SK-N-SH (cell line): ENCODE measurements around the gene KCNJ11. TPM values are rescaled to one million over a fixed set of nuclear protein-coding genes. Genes with fewer than 3 reads are reported as not detected.

Experiments used
- CTCF ChIA-PET: fragments of 300-600, 350-600 bp; formaldehyde crosslinking; extraction: SDS; loops from one replicate; lab custom pipeline; 2021; lab: Yijun Ruan, JAX
- POLR2A ChIA-PET: fragments of 350-600 bp; sonication (Branson Sonifier 250); formaldehyde crosslinking; extraction: SDS; loops from one replicate; lab custom pipeline; 2020; ENCODE audit warnings: antibody characterized with exemption, inconsistent platforms; lab: Yijun Ruan, JAX
- DNase-seq: peaks from one replicate; pipeline ENCODE4 v3.0.0; 2012
- H2AFZ ChIP-seq: fragments of 200-600 bp; sonication (generic); 2 replicates; pipeline ENCODE4 v1.8.1; 2016; ENCODE audit warnings: antibody characterized with exemption, mild to moderate bottlenecking, low read depth
- H3F3A ChIP-seq: fragments of 200-600 bp; sonication (generic); replicated peaks from 2 replicates; pipeline ENCODE3; 2016; ENCODE audit warnings: antibody characterized with exemption, mild to moderate bottlenecking; ENCODE audit not compliant: insufficient read depth
- H3K27ac ChIP-seq, 2 experiments: fragments of 200-500 bp in 1 of 2; fragments of 200-600 bp in 1 of 2; sonication (Bioruptor generic) in 1 of 2; sonication (generic), shearing (Covaris generic) in 1 of 2; 2 replicates each; pipeline versions ENCODE4 v1.5.1 to v1.6.1; 2014 to 2016; ENCODE audit warnings: low read depth in 2 of 2, inconsistent platforms in 1 of 2, low read length in 1 of 2, mild to moderate bottlenecking in 1 of 2, mixed read lengths in 1 of 2
- H3K27me3 ChIP-seq: fragments of 200-600 bp; sonication (generic), shearing (Covaris generic); 2 replicates; pipeline ENCODE4 v1.6.1; 2016; ENCODE audit warnings: mixed run types; ENCODE audit not compliant: insufficient read depth
- H3K36me3 ChIP-seq, 2 experiments: fragments of 200-500 bp in 1 of 2; fragments of 200-600 bp in 1 of 2; sonication (Bioruptor generic) in 1 of 2; sonication (generic) in 1 of 2; replicated peaks in 1 of 2; 2 replicates each; pipeline versions ENCODE3 to v1.5.1; 2014 to 2016; ENCODE audit warnings: low read length in 1 of 2, mild to moderate bottlenecking in 1 of 2; ENCODE audit not compliant: insufficient read depth in 2 of 2, control insufficient read depth in 1 of 2
- H3K4me1 ChIP-seq, 2 experiments: fragments of 200-500 bp in 1 of 2; fragments of 200-600 bp in 1 of 2; sonication (Bioruptor generic) in 1 of 2; sonication (generic), shearing (Covaris generic) in 1 of 2; 2 replicates each; pipeline versions ENCODE4 v1.5.1 to v1.6.1; 2014 to 2016; ENCODE audit warnings: low read depth in 1 of 2, low read length in 1 of 2, mixed run types in 1 of 2; ENCODE audit not compliant: insufficient read depth in 2 of 2, control insufficient read depth in 1 of 2
- H3K4me2 ChIP-seq: fragments of 200-600 bp; sonication (generic), shearing (Covaris generic); 2 replicates; pipeline ENCODE4 v1.6.1; 2017; ENCODE audit warnings: mixed run types
- H3K4me3 ChIP-seq, 2 experiments: fragments of 200-500 bp in 1 of 2; fragments of 200-600 bp in 1 of 2; sonication (Bioruptor generic) in 1 of 2; sonication (generic), shearing (Covaris generic) in 1 of 2; 2 replicates each; pipeline versions ENCODE4 v1.5.1 to v1.8.1; 2014 to 2016; ENCODE audit warnings: low read depth in 2 of 2, inconsistent platforms in 1 of 2, low read length in 1 of 2, mild to moderate bottlenecking in 1 of 2, mixed read lengths in 1 of 2, moderate library complexity in 1 of 2
- H3K79me2 ChIP-seq: fragments of 200-600 bp; sonication (generic); 2 replicates; pipeline ENCODE4 v1.8.1; 2017; ENCODE audit warnings: mild to moderate bottlenecking; ENCODE audit not compliant: insufficient read depth
- H3K9ac ChIP-seq: fragments of 200-600 bp; sonication (generic); 2 replicates; pipeline ENCODE4 v1.6.1; 2017; ENCODE audit warnings: mixed run types
- H3K9me2 ChIP-seq: fragments of 200-600 bp; sonication (generic); 2 replicates; pipeline ENCODE4 v1.6.1; 2017; ENCODE audit warnings: mixed run types
- H3K9me3 ChIP-seq: fragments of 200-600 bp; sonication (generic); 2 replicates; pipeline ENCODE4 v1.6.1; 2017; ENCODE audit warnings: mixed run types, mild to moderate bottlenecking, moderate library complexity
- H4K20me1 ChIP-seq: fragments of 200-600 bp; sonication (generic); 2 replicates; pipeline ENCODE4 v1.6.1; 2017; ENCODE audit warnings: mild to moderate bottlenecking, mixed run types; ENCODE audit not compliant: insufficient read depth
- FOSL2 ChIP-seq: IDR thresholded peaks from 2 replicates; pipeline ENCODE4 v1.4.0; 2012; ENCODE audit warnings: low read depth, mild to moderate bottlenecking, moderate library complexity, borderline replicate concordance
- FOXJ3 ChIP-seq: sonication (generic); formaldehyde crosslinking; IDR thresholded peaks from 2 replicates; pipeline ENCODE4 v1.5.1; 2020; ENCODE audit warnings: mild to moderate bottlenecking, missing genetic modification reagents
- FOXM1 ChIP-seq: IDR thresholded peaks from 2 replicates; pipeline ENCODE4 v1.4.0; 2012; ENCODE audit warnings: low read depth, mild to moderate bottlenecking
- GATA2 ChIP-seq: sonication (generic); formaldehyde crosslinking; IDR thresholded peaks from 2 replicates; pipeline ENCODE4 v1.5.0; 2020; ENCODE audit warnings: mild to moderate bottlenecking, missing genetic modification reagents
- MEF2A ChIP-seq: IDR thresholded peaks from 2 replicates; pipeline ENCODE4 v1.4.0; 2012; ENCODE audit warnings: low read depth, borderline replicate concordance
- NFIC ChIP-seq: IDR thresholded peaks from 2 replicates; pipeline ENCODE4 v1.4.0; 2012; ENCODE audit warnings: borderline replicate concordance
- NRF1 ChIP-seq: IDR thresholded peaks from 2 replicates; pipeline ENCODE4 v1.6.1; 2012; ENCODE audit warnings: low read depth, mild to moderate bottlenecking, low read length
- POLR2AphosphoS5 ChIP-seq: IDR thresholded peaks from 2 replicates; pipeline ENCODE4 v1.6.1; 2012; ENCODE audit warnings: low read depth, low read length
- RAD21 ChIP-seq: IDR thresholded peaks from 2 replicates; pipeline ENCODE4 v1.6.1; 2012; ENCODE audit warnings: mild to moderate bottlenecking, low read length
- RFX5 ChIP-seq: IDR thresholded peaks from 2 replicates; pipeline ENCODE4 v1.6.1; 2012; ENCODE audit warnings: mild to moderate bottlenecking, improper control_type of control experiment, low read length
- RXRA ChIP-seq: IDR thresholded peaks from 2 replicates; pipeline ENCODE4 v1.4.0; 2012; ENCODE audit warnings: low read depth, mild to moderate bottlenecking, borderline replicate concordance
- SIN3A ChIP-seq: IDR thresholded peaks from 2 replicates; pipeline ENCODE4 v1.6.1; 2012; ENCODE audit warnings: low read depth, mild to moderate bottlenecking, low read length, moderate library complexity, borderline replicate concordance
- TAF1 ChIP-seq: IDR thresholded peaks from 2 replicates; pipeline ENCODE4 v1.6.1; 2012; ENCODE audit warnings: low read depth, mild to moderate bottlenecking, low read length, moderate library complexity, borderline replicate concordance
- YY1 ChIP-seq: IDR thresholded peaks from 2 replicates; pipeline ENCODE4 v1.4.0; 2012; ENCODE audit warnings: low read depth, mild to moderate bottlenecking
- WGBS: methylation state at CpG from one replicate; pipeline ENCODE4 v1.1.6; 2017; ENCODE audit warnings: low lambda C conversion rate; 5-methylcytosine and 5-hydroxymethylcytosine counted together
- polyA plus RNA-seq, 3 experiments: library from polyadenylated mRNA; depleted of rRNA; stranded (reverse); fragments of >200 nt; gene quantifications; 2 replicates each; pipeline ENCODE4 v1.2.3, GENCODE V29; 2012
- TF ChIP-seq, protein P1 (sequence below): IDR thresholded peaks from 2 replicates; pipeline ENCODE4; 2012
- TF ChIP-seq, protein P2 (sequence below): fragments of 150-350 bp; IDR thresholded peaks from 2 replicates; pipeline ENCODE4 v1.6.1; 2016; ENCODE audit warnings: mild to moderate bottlenecking, low read depth, low read length
- TF ChIP-seq, protein P3 (sequence below): IDR thresholded peaks from 2 replicates; pipeline ENCODE4 v1.4.0; 2012; ENCODE audit warnings: low read depth, borderline replicate concordance
- TF ChIP-seq, protein P4 (sequence below): fragments of 150-350 bp; IDR thresholded peaks from 2 replicates; pipeline ENCODE4 v1.6.1; 2017; ENCODE audit warnings: antibody characterized with exemption, low read length, low read depth, borderline replicate concordance

The KCNJ11 gene
- polyA plus RNA-seq, 1 of the 3 experiments (the other 2 are of a cell fraction), result 0.23 TPM

DNA sequence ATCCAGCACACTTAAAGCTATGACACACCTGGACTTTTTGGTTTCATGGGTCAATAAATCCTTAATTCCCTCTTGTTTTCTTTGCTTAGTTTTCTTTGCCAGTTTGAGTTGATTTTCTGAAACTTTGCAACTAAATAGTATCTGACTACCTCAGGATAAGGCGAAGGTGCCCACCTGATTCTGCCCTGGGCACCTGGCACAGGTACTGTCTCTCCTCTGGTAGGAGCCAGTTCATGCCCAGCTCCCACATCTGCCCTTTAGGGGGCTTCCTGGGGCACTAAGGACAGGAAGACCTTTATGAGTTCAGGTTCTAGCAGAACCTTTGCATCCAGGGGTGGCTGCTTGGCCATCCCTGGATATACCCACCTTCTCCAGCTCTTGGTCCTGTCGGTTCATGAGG lies 19.6 kb upstream of the KCNJ11 start:
- Histone ChIP-seq H3K4me1 (peaks cover 0 to 16% of the 10 kb centered on the region in 2 experiments; a peak in 1 of 4 replicates), H3K27me3 (no peaks in the 10 kb centered on the region), H3K9me3 (no peaks in the 10 kb centered on the region), H4K20me1 (no peaks in the 10 kb centered on the region), H3K4me2 (no peak overlapping the region), H3K9me2 (no peaks in the 10 kb centered on the region), H3K36me3 (no peaks in the 10 kb centered on the region), H3K79me2 (no peaks in the 10 kb centered on the region), H3K27ac (no peak overlapping the region), H2AFZ (no peak overlapping the region), H3K4me3 (no peak overlapping the region), H3F3A (no peaks in the 10 kb centered on the region), H3K9ac (no peak overlapping the region)
- TF ChIP-seq FOXJ3 (CRISPR knock-in tag) (no peak), GATA2 (CRISPR knock-in tag) (no peak), FOXM1 (no peak), FOSL2 (no peak), YY1 (no peak), TAF1 (no peak), MEF2A (no peak), POLR2AphosphoS5 (no peak), NFIC (no peak), RXRA (no peak), NRF1 (no peak), RFX5 (no peak), SIN3A (no peak), RAD21 (no peak)
- TF ChIP-seq, protein P1, sequence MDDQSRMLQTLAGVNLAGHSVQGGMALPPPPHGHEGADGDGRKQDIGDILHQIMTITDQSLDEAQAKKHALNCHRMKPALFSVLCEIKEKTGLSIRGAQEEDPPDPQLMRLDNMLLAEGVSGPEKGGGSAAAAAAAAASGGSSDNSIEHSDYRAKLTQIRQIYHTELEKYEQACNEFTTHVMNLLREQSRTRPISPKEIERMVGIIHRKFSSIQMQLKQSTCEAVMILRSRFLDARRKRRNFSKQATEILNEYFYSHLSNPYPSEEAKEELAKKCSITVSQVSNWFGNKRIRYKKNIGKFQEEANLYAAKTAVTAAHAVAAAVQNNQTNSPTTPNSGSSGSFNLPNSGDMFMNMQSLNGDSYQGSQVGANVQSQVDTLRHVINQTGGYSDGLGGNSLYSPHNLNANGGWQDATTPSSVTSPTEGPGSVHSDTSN, result no peak
- TF ChIP-seq, protein P2, sequence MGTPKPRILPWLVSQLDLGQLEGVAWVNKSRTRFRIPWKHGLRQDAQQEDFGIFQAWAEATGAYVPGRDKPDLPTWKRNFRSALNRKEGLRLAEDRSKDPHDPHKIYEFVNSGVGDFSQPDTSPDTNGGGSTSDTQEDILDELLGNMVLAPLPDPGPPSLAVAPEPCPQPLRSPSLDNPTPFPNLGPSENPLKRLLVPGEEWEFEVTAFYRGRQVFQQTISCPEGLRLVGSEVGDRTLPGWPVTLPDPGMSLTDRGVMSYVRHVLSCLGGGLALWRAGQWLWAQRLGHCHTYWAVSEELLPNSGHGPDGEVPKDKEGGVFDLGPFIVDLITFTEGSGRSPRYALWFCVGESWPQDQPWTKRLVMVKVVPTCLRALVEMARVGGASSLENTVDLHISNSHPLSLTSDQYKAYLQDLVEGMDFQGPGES, result no peak
- TF ChIP-seq, protein P3, sequence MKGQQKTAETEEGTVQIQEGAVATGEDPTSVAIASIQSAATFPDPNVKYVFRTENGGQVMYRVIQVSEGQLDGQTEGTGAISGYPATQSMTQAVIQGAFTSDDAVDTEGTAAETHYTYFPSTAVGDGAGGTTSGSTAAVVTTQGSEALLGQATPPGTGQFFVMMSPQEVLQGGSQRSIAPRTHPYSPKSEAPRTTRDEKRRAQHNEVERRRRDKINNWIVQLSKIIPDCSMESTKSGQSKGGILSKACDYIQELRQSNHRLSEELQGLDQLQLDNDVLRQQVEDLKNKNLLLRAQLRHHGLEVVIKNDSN, result no peak
- TF ChIP-seq, protein P4, sequence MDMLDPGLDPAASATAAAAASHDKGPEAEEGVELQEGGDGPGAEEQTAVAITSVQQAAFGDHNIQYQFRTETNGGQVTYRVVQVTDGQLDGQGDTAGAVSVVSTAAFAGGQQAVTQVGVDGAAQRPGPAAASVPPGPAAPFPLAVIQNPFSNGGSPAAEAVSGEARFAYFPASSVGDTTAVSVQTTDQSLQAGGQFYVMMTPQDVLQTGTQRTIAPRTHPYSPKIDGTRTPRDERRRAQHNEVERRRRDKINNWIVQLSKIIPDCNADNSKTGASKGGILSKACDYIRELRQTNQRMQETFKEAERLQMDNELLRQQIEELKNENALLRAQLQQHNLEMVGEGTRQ, result no peak
- DNase-seq, result no peak
- WGBS, result 35% methylated on average over 2 of the region's 2 CpGs
- ChIA-PET CTCF (interaction anchor here (0.7 to 4.2 kb wide), 5 partner anchors 19 to 96 kb away, joined by 3 to 13 read pairs (median 7); partner anchors contain the start of gene KCNJ11), POLR2A (no interaction called here)
